ENCODE results near the gene CRAMP1. TPM values are rescaled to one million over a fixed set of nuclear protein-coding genes. Genes with fewer than 3 reads are reported as not detected.

Gene CRAMP1, protein sequence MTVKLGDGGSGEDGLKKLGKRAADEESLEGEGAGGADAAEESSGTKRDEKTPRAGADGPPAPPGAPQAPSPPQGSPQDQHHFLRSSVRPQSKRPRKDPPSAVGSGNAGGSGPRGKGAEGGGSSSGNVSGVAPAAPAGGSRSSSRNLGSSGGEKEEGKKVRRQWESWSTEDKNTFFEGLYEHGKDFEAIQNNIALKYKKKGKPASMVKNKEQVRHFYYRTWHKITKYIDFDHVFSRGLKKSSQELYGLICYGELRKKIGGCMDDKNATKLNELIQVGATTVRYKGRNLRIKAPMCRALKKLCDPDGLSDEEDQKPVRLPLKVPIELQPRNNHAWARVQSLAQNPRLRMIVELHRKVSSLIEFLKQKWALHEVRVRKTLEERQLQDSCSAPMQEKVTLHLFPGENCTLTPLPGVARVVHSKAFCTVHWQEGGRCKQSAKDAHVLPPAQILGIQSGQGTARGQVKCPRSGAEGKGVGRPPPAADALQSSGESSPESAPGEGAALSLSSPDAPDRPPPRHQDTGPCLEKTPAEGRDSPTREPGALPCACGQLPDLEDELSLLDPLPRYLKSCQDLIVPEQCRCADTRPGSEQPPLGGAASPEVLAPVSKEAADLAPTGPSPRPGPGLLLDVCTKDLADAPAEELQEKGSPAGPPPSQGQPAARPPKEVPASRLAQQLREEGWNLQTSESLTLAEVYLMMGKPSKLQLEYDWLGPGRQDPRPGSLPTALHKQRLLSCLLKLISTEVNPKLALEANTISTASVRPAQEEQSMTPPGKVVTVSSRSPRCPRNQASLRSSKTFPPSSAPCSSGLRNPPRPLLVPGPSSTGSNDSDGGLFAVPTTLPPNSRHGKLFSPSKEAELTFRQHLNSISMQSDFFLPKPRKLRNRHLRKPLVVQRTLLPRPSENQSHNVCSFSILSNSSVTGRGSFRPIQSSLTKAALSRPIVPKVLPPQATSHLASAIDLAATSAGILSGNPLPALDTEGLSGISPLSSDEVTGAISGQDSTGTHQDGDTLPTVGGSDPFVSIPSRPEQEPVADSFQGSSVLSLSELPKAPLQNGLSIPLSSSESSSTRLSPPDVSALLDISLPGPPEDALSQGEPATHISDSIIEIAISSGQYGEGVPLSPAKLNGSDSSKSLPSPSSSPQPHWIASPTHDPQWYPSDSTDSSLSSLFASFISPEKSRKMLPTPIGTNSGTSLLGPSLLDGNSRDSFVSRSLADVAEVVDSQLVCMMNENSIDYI (N-terminal part only)
- 10 to 100 TPM; 23.9 to 25.2 TPM for total RNA-seq

DNA sequence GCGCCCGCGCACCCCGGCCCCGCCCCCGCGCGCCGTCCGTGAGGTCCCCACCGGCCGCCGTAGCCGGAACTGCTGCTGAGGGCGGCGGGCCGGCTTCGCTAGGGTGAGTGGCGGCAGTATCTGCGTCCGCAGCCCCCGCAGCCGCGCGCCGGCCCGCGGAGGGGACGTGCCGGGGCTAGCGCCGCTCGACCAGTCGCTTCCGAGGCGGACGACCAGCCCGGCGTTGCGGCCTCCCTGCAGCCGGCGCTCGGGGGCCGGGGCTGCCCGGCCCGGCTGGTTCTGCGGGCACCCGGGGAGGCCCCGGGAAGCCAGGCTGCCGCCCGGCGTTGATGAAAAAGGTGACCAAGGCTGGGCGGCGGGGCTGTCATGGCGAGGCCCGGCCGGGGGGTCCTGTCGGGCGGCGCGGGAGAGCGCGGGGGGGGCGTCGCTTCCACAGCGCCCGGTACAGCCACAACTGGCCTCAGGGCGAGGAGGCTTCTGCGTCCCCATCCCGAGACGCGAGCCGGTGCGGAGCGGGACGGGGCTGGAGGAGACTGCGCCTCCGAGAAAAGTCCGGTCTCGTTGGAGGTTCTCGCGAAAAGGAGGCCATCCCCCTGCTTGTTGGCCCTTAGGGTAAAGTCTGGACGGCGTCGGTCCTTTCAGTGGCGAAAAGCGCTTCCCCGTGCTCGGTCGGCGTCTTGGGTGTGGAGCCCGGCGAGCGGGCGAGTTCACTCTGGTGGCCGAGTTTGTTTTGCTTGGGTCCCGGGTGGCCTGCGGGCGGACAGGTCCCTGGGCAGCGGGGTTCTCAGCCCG is at the start of gene CRAMP1:
CRAMP1 (plus strand) TSS at position 41 of the 792 bp plus-strand sequence. CDS start 2,280 bp downstream, outside the sequence.
- ATAC-seq = no peak
- Mint-ChIP-seq H3K4me1 (ENCODE audit: low read depth) (peaks cover 44% of the 10 kb centered on the region), H3K4me3 (peak within 1 kb of the TSS; percentile 91), H3K36me3 (ENCODE audit: low read depth) (peaks cover 24% of the 10 kb centered on the region), H3K9me3 (ENCODE audit: insufficient read depth) (no peaks in the 10 kb centered on the region), H3K27ac (peak within 1 kb of the TSS; percentile 97), H3K27me3 (ENCODE audit: low read depth) (no peaks in the 10 kb centered on the region)
- ChIA-PET CTCF (interaction anchor here (1.0 kb wide), 1 partner anchor 93 kb away, joined by 3 read pairs; the partner anchor contains the start of gene MAPK8IP3), POLR2A (interaction anchor here (0.6 to 1.3 kb wide), 3 partner anchors 79 to 307 kb away, joined by 3 to 6 read pairs (median 3); partner anchors contain the start of genes MAPK8IP3 and TMEM204)
- peak; percentile 34 for DNase-seq

DNA sequence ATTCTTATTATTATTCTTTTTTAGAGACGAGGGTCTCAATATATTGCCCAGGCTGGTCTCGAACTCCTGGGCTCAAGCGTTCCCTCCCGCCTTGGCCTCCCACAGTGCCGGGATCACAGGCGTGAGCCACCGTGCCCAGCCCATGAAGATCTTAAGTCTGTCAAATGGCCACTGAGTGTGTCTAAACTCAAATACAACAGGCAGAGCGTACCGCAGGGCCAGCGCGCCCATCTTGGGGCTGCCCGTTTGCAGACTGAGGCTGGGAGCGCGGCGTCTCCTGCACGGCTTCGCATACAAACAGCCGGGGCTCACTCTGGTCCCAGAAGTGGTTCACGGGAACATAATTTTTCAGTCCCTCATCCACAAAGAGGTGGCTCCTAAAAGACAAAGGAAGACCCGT is 48.4 kb upstream of the CRAMP1 start:
- CTCF ChIA-PET = no interaction called here
- Mint-ChIP-seq H3K4me3 (no peak overlapping the region), H3K36me3 (ENCODE audit: low read depth) (peaks cover 6% of the 10 kb centered on the region), H3K9me3 (ENCODE audit: insufficient read depth) (no peaks in the 10 kb centered on the region), H3K27me3 (ENCODE audit: low read depth) (no peaks in the 10 kb centered on the region), H3K4me1 (ENCODE audit: low read depth) (peaks cover 26% of the 10 kb centered on the region), H3K27ac (no peak overlapping the region)
- POLR2A ChIA-PET = no interaction called here
- DNase-seq (no peak), ATAC-seq (no peak)

DNA sequence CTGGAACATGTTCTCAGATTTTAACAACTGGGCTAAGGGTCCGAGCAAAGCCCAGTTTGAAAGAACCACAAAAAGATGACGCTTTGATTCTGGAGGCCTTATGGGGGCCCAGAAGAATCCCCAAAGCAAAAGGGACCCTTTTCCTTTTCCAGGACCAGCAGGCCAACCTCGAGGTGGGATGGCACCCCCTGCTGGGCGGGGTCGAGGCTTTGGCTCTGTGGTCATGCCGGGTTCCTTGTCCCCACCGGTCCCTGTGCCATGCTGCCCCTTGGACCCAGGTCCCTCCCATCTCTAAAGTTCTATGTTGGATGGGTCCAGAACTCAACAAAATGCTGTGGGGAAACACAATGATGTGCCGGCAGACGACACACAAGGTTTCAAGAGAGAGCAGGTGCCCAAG is 47.8 kb upstream of the CRAMP1 start:
- DNase-seq = no peak
- Mint-ChIP-seq H3K9me3 (ENCODE audit: insufficient read depth) (no peaks in the 10 kb centered on the region), H3K4me3 (no peak overlapping the region), H3K27me3 (ENCODE audit: low read depth) (no peaks in the 10 kb centered on the region), H3K4me1 (ENCODE audit: low read depth) (peaks cover 20% of the 10 kb centered on the region), H3K36me3 (ENCODE audit: low read depth) (peaks cover 5% of the 10 kb centered on the region), H3K27ac (no peak overlapping the region)
- CTCF ChIA-PET = no interaction called here
- ATAC-seq = no peak
- POLR2A ChIA-PET = no interaction called here

GRCh38 chr16:1565083-1565805 is 46.9 kb upstream of the CRAMP1 start:
- no peak overlapping the region for H3K27ac Mint-ChIP-seq
- peaks cover 13% of the 10 kb centered on the region for H3K4me1 Mint-ChIP-seq (ENCODE audit: low read depth)
- H3K27me3 Mint-ChIP-seq (ENCODE audit: low read depth) = no peaks in the 10 kb centered on the region
- ChIA-PET POLR2A (no interaction called here), CTCF (no interaction called here)
- no peak for ATAC-seq
- no peak overlapping the region for H3K4me3 Mint-ChIP-seq
- H3K36me3 Mint-ChIP-seq (ENCODE audit: low read depth) = peaks cover 2% of the 10 kb centered on the region
- H3K9me3 Mint-ChIP-seq (ENCODE audit: insufficient read depth) = no peaks in the 10 kb centered on the region
- no peak for DNase-seq

DNA sequence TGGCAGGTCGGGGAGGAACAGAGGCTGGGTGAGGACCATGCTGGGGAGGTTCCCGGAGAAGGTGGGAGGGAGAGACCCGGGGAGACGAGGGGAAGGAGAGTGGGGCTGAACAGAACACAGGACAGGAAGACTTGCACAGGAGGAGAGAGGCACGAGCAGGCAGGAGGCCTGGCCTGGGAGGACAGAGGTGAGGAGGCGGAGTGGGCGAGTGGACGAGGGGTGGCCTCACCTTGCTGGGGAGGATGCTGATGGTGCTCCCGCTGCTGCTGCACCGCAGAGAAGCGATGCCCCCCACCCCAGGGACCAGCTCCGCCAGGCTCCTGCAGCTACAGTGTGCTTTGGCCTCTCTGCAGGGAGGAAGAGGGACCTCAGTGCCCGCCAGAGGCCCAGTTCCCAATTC is 44.2 kb upstream of the CRAMP1 start:
- no peak overlapping the region for H3K27ac Mint-ChIP-seq
- POLR2A ChIA-PET = no interaction called here
- no peaks in the 10 kb centered on the region for H3K9me3 Mint-ChIP-seq (ENCODE audit: insufficient read depth)
- no peaks in the 10 kb centered on the region for H3K4me1 Mint-ChIP-seq (ENCODE audit: low read depth)
- DNase-seq (no peak), ATAC-seq (no peak)
- H3K4me3 Mint-ChIP-seq = no peak overlapping the region
- no peaks in the 10 kb centered on the region for H3K27me3 Mint-ChIP-seq (ENCODE audit: low read depth)
- CTCF ChIA-PET = no interaction called here
- no peaks in the 10 kb centered on the region for H3K36me3 Mint-ChIP-seq (ENCODE audit: low read depth)

GRCh38 chr16:1571012-1571671 is 41.0 kb upstream of the CRAMP1 start:
- no peak for ATAC-seq
- no peaks in the 10 kb centered on the region for H3K36me3 Mint-ChIP-seq (ENCODE audit: low read depth)
- POLR2A ChIA-PET = no interaction called here

GRCh38 chr16:1572673-1573072 is 39.5 kb upstream of the CRAMP1 start:
- CTCF ChIA-PET = no interaction called here
- POLR2A ChIA-PET = no interaction called here
- DNase-seq = no peak

More at GRCh38 chr16:1571012-1571671, 41.0 kb upstream of the CRAMP1 start:
- DNase-seq = no peak
- Mint-ChIP-seq H3K4me1 (ENCODE audit: low read depth) (no peaks in the 10 kb centered on the region), H3K27me3 (ENCODE audit: low read depth) (no peaks in the 10 kb centered on the region), H3K9me3 (ENCODE audit: insufficient read depth) (no peaks in the 10 kb centered on the region), H3K4me3 (no peak overlapping the region), H3K27ac (no peak overlapping the region)
- CTCF ChIA-PET = interaction anchor here (1.8 kb wide), 1 partner anchor 12 kb away, joined by 5 read pairs; no protein-coding TSS in a partner anchor

DNA sequence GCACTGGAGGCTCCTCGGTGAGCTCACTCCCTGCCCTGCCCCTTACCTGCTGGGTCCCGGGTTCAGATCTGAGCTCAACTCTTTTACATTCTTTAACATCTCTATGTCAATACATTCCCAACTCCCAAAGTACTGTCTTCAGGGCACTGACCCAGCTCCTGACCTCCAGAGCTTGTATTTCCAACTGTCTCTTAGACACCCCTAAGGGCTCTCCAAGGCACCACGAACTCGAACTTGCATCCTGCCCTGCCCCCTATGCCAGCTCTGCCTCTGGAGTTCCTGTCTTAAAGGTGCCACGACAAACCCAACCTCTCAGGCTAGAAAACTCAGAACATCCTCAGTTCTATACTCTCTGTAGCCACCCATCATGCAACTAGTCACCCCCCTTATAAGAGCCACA is 38.9 kb upstream of the CRAMP1 start:
- H3K4me3 Mint-ChIP-seq = no peak overlapping the region
- no peak for ATAC-seq
- DNase-seq = no peak
- no peaks in the 10 kb centered on the region for H3K9me3 Mint-ChIP-seq (ENCODE audit: insufficient read depth)
- ChIA-PET POLR2A (no interaction called here), CTCF (interaction anchor here (1.3 kb wide), 1 partner anchor 210 kb away, joined by 4 read pairs; no protein-coding TSS in a partner anchor)
- no peaks in the 10 kb centered on the region for H3K36me3 Mint-ChIP-seq (ENCODE audit: low read depth)
- H3K4me1 Mint-ChIP-seq (ENCODE audit: low read depth) = no peaks in the 10 kb centered on the region
- no peaks in the 10 kb centered on the region for H3K27me3 Mint-ChIP-seq (ENCODE audit: low read depth)
- no peak overlapping the region for H3K27ac Mint-ChIP-seq

More at GRCh38 chr16:1572673-1573072, 39.5 kb upstream of the CRAMP1 start:
- Mint-ChIP-seq H3K36me3 (ENCODE audit: low read depth) (no peaks in the 10 kb centered on the region), H3K9me3 (ENCODE audit: insufficient read depth) (no peaks in the 10 kb centered on the region), H3K27ac (no peak overlapping the region), H3K27me3 (ENCODE audit: low read depth) (no peaks in the 10 kb centered on the region), H3K4me1 (ENCODE audit: low read depth) (no peaks in the 10 kb centered on the region), H3K4me3 (no peak overlapping the region)
- ATAC-seq = no peak

GRCh38 chr16:1575578-1575977 is 36.6 kb upstream of the CRAMP1 start:
- DNase-seq (no peak), ATAC-seq (no peak)
- POLR2A ChIA-PET = interaction anchor here (0.7 kb wide), 1 partner anchor 244 kb away, joined by 5 read pairs; no protein-coding TSS in a partner anchor
- no peaks in the 10 kb centered on the region for H3K36me3 Mint-ChIP-seq (ENCODE audit: low read depth)
- CTCF ChIA-PET = no interaction called here
- peak overlapping the region; percentile 14 for H3K27ac Mint-ChIP-seq
- no peaks in the 10 kb centered on the region for H3K27me3 Mint-ChIP-seq (ENCODE audit: low read depth)
- H3K4me1 Mint-ChIP-seq (ENCODE audit: low read depth) = peaks cover 5% of the 10 kb centered on the region
- H3K4me3 Mint-ChIP-seq = no peak overlapping the region
- no peaks in the 10 kb centered on the region for H3K9me3 Mint-ChIP-seq (ENCODE audit: insufficient read depth)

DNA sequence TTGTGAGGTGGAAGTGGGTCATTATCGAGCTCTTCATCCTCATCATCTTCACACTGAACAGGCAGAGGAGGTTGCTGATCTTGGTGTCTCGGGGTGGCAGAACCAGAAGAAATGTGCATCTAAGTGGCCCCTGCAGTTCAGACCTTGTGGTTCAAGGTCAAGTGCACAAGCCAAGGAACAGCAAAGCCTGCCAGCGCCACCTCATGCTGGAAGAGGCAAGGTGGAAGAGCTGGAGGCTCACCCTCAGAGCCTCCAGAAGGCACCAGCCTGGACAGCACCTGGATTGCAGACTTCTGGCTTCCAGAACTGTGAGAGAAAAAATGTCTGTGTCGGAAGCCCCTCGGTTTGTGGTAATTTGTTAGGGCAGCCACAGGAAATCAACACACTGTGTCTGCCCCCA is 32.9 kb upstream of the CRAMP1 start:
- Mint-ChIP-seq H3K27ac (no peak overlapping the region), H3K4me1 (ENCODE audit: low read depth) (peaks cover 5% of the 10 kb centered on the region), H3K4me3 (no peak overlapping the region), H3K9me3 (ENCODE audit: insufficient read depth) (no peaks in the 10 kb centered on the region), H3K27me3 (ENCODE audit: low read depth) (no peaks in the 10 kb centered on the region), H3K36me3 (ENCODE audit: low read depth) (peaks cover 2% of the 10 kb centered on the region)
- CTCF ChIA-PET = interaction anchor here (1.2 kb wide), 1 partner anchor 158 kb away, joined by 3 read pairs; no protein-coding TSS in a partner anchor
- ATAC-seq (peak; percentile 49), DNase-seq (peak; percentile 36)
- POLR2A ChIA-PET = no interaction called here
